SK-N-SH treated with all-trans-retinoic acid at 6 μM for 48 hours (cell line): ENCODE results near the gene RNF103.

Experiments
- ATAC-seq: fragments of 200-7000 bp; cut with Tn5 transposase; 3 replicates; pipeline ENCODE4 v1.9.1; 2020; ENCODE audit warnings: mild to moderate bottlenecking, moderate library complexity
- ARNTL ChIP-seq: fragments of 450-650 bp; formaldehyde crosslinking; IDR thresholded peaks from 2 replicates; pipeline ENCODE4 v1.5.0; 2020; ENCODE audit warnings: low read depth, mild to moderate bottlenecking, moderate library complexity, borderline replicate concordance
- BACH2 ChIP-seq: fragments of 250-450 bp; sonication (Bioruptor Pico); IDR thresholded peaks from 2 replicates; pipeline ENCODE4 v1.9.0; 2021; ENCODE audit warnings: mild to moderate bottlenecking, borderline replicate concordance
- CSDC2 ChIP-seq: fragments of 250-450 bp; sonication (Bioruptor Pico); IDR thresholded peaks from 2 replicates; pipeline ENCODE4 v1.5.0; 2020; ENCODE audit warnings: mild to moderate bottlenecking, moderate library complexity
- ESRRG ChIP-seq: fragments of 250-450 bp; sonication (Bioruptor Pico); IDR thresholded peaks from 2 replicates; pipeline ENCODE4 v1.6.1; 2021; ENCODE audit warnings: mild to moderate bottlenecking
- ISL1 ChIP-seq: fragments of 250-450 bp; sonication (Bioruptor Pico); IDR thresholded peaks from 2 replicates; pipeline ENCODE4 v2.1.2; 2022; ENCODE audit warnings: mild to moderate bottlenecking, moderate library complexity
- OSR1 ChIP-seq: fragments of 250-450 bp; sonication (Bioruptor Pico); IDR thresholded peaks from 2 replicates; pipeline ENCODE4 v1.8.0; 2022; ENCODE audit warnings: moderate library complexity, mild to moderate bottlenecking, inconsistent platforms
- PPARA ChIP-seq: fragments of 250-450 bp; sonication (Bioruptor Pico); IDR thresholded peaks from 2 replicates; pipeline ENCODE4 v1.5.0; 2020; ENCODE audit warnings: mild to moderate bottlenecking, borderline replicate concordance
- RARB ChIP-seq: fragments of 250-450 bp; sonication (Bioruptor Pico); IDR thresholded peaks from 2 replicates; pipeline ENCODE4 v1.8.0; 2021; ENCODE audit warnings: mild to moderate bottlenecking, moderate library complexity
- SNAI2 ChIP-seq: fragments of 250-450 bp; sonication (Bioruptor Pico); IDR thresholded peaks from 2 replicates; pipeline ENCODE4 v1.5.0; 2020; ENCODE audit warnings: mild to moderate bottlenecking, moderate library complexity
- TCF4 ChIP-seq: fragments of 250-450 bp; sonication (Bioruptor Pico); IDR thresholded peaks from 2 replicates; pipeline ENCODE4 v1.8.0; 2021; ENCODE audit warnings: mild to moderate bottlenecking, moderate library complexity, borderline replicate concordance
- TOX ChIP-seq: fragments of 250-450 bp; sonication (Bioruptor Pico); IDR thresholded peaks from 2 replicates; pipeline ENCODE4 v1.8.0; 2021; ENCODE audit warnings: mild to moderate bottlenecking, moderate library complexity, borderline replicate concordance
- ZFP3 ChIP-seq: fragments of 250-450 bp; sonication (Bioruptor Pico); IDR thresholded peaks from 2 replicates; pipeline ENCODE4 v1.5.0; 2020; ENCODE audit warnings: mild to moderate bottlenecking, moderate library complexity
- ZFP30 ChIP-seq: fragments of 450-650 bp; formaldehyde crosslinking; IDR thresholded peaks from 2 replicates; pipeline ENCODE4 v1.5.0; 2022; ENCODE audit warnings: mild to moderate bottlenecking, moderate library complexity
- ZNF565 ChIP-seq: fragments of 450-650 bp; formaldehyde crosslinking; conservative IDR thresholded peaks from 2 replicates; pipeline ENCODE4 v1.5.0; 2020; ENCODE audit warnings: low read depth, mild to moderate bottlenecking, moderate library complexity
- ZNF70 ChIP-seq: fragments of 450-650 bp; formaldehyde crosslinking; IDR thresholded peaks from 2 replicates; pipeline ENCODE4 v1.5.0; 2020; ENCODE audit warnings: mild to moderate bottlenecking, moderate library complexity
- ZNF8 ChIP-seq: fragments of 450-650 bp; formaldehyde crosslinking; IDR thresholded peaks from 2 replicates; pipeline ENCODE4 v1.5.0; 2020; ENCODE audit warnings: mild to moderate bottlenecking, moderate library complexity
- TF ChIP-seq, protein P1 (sequence below): fragments of 250-450 bp; sonication (Bioruptor Pico); IDR thresholded peaks from 2 replicates; pipeline ENCODE4 v1.8.0; 2021; ENCODE audit warnings: low read depth, mild to moderate bottlenecking, moderate library complexity, borderline replicate concordance
- TF ChIP-seq, protein P2 (sequence below): fragments of 250-450 bp; sonication (Bioruptor Pico); IDR thresholded peaks from 2 replicates; pipeline ENCODE4 v1.5.1; 2020; ENCODE audit warnings: low read depth, mild to moderate bottlenecking, moderate library complexity
- TF ChIP-seq, protein P3 (sequence below): fragments of 250-450 bp; sonication (Bioruptor Pico); IDR thresholded peaks from 2 replicates; pipeline ENCODE4 v1.5.0; 2020; ENCODE audit warnings: mild to moderate bottlenecking, moderate library complexity
- TF ChIP-seq, protein P4 (sequence below): fragments of 250-450 bp; sonication (Bioruptor Pico); IDR thresholded peaks from 2 replicates; pipeline ENCODE4 v1.5.1; 2021; ENCODE audit warnings: mild to moderate bottlenecking, moderate library complexity
- TF ChIP-seq, protein P5 (sequence below): fragments of 250-450 bp; sonication (Bioruptor Pico); IDR thresholded peaks from 2 replicates; pipeline ENCODE4 v1.8.0; 2020; ENCODE audit warnings: mild to moderate bottlenecking, moderate library complexity, borderline replicate concordance

The RNF103 gene

DNA sequence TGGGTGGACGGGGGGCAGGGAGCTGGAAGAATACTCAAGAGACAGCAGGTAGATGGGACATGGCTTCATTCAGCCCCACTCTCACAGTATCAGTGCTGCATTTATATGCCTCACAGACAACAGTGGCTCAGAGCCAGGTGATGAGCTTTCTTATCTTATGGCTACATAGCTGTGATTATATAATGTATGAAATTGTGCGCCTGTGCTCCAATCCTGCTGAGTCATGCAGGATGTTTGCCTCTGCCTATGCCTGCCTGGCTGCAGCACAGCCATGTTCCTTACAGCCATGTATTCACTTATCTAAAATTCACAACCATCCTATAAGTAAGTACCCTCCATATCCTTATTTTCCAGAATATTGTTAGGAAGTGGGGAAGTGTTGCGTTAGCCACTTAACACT is 37.7 kb upstream of the RNF103 start:
- no peak for TF ChIP-seq ESRRG (CRISPR knock-in tag)
- TF ChIP-seq, protein P1, sequence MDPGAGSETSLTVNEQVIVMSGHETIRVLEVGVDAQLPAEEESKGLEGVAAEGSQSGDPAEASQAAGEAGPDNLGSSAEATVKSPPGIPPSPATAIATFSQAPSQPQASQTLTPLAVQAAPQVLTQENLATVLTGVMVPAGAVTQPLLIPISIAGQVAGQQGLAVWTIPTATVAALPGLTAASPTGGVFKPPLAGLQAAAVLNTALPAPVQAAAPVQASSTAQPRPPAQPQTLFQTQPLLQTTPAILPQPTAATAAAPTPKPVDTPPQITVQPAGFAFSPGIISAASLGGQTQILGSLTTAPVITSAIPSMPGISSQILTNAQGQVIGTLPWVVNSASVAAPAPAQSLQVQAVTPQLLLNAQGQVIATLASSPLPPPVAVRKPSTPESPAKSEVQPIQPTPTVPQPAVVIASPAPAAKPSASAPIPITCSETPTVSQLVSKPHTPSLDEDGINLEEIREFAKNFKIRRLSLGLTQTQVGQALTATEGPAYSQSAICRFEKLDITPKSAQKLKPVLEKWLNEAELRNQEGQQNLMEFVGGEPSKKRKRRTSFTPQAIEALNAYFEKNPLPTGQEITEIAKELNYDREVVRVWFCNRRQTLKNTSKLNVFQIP (CRISPR knock-in tag) = no peak
- TF ChIP-seq TCF4 (CRISPR knock-in tag) = no peak
- TF ChIP-seq ZNF70 = no peak
- no peak for TF ChIP-seq ISL1 (CRISPR knock-in tag)
- TF ChIP-seq ZNF565 (CRISPR knock-in tag) = no peak

DNA sequence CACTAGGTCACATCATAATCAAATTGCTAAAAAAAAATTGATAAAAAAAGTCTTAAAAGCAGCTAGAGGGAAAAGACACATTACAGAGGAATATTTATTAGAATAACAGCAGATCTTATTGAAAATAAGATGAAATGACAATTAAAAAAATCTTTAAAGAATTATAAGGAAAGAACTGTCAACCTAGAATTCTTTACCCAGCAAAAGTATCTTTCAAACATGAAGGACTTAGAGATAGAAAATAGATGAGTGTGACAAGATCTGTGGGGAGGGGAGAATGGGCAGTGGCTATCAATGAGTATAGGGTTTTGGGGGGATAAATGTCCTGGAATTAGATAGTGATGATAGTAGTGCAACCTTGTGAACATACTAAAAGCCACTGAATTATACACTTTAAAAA is 26.5 kb upstream of the RNF103 start:
- ATAC-seq = no peak
- TF ChIP-seq ZNF8 (CRISPR knock-in tag) (no peak), ZFP3 (CRISPR knock-in tag) (no peak), RARB (no peak), ESRRG (CRISPR knock-in tag) (no peak), ZFP30 (CRISPR knock-in tag) (no peak), SNAI2 (CRISPR knock-in tag) (no peak), BACH2 (CRISPR knock-in tag) (no peak), ISL1 (CRISPR knock-in tag) (no peak), ARNTL (CRISPR knock-in tag) (no peak), ZNF565 (CRISPR knock-in tag) (no peak), PPARA (no peak), ZNF70 (no peak)
- TF ChIP-seq, protein P1 (CRISPR knock-in tag) = no peak

More for the DNA sequence above, 37.7 kb upstream of the RNF103 start:
- ATAC-seq = no peak

DNA sequence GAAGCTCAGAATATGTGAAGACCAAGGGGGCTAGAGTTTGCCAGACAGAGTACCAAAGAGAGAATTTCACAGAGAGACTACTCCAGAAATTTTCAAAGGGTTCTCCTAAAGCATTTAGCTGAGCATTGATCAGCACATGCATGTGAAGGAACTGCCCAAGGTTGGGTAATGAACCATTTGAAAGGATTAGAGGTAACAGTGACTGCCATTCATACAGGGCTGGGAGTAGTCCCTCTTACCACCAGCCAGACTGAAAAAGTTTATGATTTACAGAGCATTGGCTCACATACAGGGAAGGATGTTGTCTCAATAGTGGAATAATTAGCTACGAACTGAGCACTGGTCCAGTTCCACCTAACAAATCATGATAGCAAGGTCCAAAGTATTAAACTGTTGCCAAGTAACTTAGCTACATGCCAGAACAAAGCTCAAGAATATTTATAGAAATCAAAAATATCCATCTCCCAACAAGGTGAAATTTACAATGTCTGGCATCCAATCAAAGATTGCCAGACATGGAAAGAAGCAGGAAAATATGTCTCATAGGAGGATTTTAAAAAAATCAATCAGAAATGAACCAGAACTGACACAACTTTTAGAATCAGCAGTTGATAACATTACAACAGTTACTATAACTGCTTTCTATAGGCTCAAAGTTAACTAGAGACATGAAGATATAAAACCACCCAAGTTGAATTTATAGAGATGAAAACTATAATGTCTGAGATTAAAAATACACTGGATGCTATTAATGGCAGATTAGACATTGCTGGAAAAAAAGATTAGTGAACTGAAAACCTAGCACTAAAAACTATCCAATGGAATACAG is 25.7 kb upstream of the RNF103 start:
- TF ChIP-seq, protein P2, sequence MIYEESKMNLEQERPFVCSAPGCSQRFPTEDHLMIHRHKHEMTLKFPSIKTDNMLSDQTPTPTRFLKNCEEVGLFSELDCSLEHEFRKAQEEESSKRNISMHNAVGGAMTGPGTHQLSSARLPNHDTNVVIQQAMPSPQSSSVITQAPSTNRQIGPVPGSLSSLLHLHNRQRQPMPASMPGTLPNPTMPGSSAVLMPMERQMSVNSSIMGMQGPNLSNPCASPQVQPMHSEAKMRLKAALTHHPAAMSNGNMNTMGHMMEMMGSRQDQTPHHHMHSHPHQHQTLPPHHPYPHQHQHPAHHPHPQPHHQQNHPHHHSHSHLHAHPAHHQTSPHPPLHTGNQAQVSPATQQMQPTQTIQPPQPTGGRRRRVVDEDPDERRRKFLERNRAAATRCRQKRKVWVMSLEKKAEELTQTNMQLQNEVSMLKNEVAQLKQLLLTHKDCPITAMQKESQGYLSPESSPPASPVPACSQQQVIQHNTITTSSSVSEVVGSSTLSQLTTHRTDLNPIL (CRISPR knock-in tag) = no peak
- TF ChIP-seq ISL1 (CRISPR knock-in tag) (no peak), OSR1 (CRISPR knock-in tag) (no peak), TOX (CRISPR knock-in tag) (no peak), RARB (no peak), ZNF70 (no peak), ZFP3 (CRISPR knock-in tag) (no peak), ZFP30 (CRISPR knock-in tag) (no peak), CSDC2 (CRISPR knock-in tag) (no peak), ARNTL (CRISPR knock-in tag) (no peak)
- TF ChIP-seq, protein P3, sequence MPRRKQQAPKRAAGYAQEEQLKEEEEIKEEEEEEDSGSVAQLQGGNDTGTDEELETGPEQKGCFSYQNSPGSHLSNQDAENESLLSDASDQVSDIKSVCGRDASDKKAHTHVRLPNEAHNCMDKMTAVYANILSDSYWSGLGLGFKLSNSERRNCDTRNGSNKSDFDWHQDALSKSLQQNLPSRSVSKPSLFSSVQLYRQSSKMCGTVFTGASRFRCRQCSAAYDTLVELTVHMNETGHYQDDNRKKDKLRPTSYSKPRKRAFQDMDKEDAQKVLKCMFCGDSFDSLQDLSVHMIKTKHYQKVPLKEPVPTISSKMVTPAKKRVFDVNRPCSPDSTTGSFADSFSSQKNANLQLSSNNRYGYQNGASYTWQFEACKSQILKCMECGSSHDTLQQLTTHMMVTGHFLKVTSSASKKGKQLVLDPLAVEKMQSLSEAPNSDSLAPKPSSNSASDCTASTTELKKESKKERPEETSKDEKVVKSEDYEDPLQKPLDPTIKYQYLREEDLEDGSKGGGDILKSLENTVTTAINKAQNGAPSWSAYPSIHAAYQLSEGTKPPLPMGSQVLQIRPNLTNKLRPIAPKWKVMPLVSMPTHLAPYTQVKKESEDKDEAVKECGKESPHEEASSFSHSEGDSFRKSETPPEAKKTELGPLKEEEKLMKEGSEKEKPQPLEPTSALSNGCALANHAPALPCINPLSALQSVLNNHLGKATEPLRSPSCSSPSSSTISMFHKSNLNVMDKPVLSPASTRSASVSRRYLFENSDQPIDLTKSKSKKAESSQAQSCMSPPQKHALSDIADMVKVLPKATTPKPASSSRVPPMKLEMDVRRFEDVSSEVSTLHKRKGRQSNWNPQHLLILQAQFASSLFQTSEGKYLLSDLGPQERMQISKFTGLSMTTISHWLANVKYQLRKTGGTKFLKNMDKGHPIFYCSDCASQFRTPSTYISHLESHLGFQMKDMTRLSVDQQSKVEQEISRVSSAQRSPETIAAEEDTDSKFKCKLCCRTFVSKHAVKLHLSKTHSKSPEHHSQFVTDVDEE = no peak
- TF ChIP-seq, protein P4, sequence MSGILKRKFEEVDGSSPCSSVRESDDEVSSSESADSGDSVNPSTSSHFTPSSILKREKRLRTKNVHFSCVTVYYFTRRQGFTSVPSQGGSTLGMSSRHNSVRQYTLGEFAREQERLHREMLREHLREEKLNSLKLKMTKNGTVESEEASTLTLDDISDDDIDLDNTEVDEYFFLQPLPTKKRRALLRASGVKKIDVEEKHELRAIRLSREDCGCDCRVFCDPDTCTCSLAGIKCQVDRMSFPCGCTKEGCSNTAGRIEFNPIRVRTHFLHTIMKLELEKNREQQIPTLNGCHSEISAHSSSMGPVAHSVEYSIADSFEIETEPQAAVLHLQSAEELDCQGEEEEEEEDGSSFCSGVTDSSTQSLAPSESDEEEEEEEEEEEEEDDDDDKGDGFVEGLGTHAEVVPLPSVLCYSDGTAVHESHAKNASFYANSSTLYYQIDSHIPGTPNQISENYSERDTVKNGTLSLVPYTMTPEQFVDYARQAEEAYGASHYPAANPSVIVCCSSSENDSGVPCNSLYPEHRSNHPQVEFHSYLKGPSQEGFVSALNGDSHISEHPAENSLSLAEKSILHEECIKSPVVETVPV (CRISPR knock-in tag) = no peak
- TF ChIP-seq, protein P5, sequence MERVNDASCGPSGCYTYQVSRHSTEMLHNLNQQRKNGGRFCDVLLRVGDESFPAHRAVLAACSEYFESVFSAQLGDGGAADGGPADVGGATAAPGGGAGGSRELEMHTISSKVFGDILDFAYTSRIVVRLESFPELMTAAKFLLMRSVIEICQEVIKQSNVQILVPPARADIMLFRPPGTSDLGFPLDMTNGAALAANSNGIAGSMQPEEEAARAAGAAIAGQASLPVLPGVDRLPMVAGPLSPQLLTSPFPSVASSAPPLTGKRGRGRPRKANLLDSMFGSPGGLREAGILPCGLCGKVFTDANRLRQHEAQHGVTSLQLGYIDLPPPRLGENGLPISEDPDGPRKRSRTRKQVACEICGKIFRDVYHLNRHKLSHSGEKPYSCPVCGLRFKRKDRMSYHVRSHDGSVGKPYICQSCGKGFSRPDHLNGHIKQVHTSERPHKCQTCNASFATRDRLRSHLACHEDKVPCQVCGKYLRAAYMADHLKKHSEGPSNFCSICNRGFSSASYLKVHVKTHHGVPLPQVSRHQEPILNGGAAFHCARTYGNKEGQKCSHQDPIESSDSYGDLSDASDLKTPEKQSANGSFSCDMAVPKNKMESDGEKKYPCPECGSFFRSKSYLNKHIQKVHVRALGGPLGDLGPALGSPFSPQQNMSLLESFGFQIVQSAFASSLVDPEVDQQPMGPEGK (CRISPR knock-in tag) = no peak
- no peak for ATAC-seq
